CD14-positive monocyte (primary cell): ENCODE results near the gene ZFP14. TPM values are rescaled to one million over a fixed set of nuclear protein-coding genes. Genes with fewer than 3 reads are reported as not detected.

ENCODE experiments used
- DNase-seq, 3 donors: peaks; one replicate each; pipeline ENCODE4 v3.0.0-alpha.2; 2011 to 2022
- H2AFZ ChIP-seq: 2 replicates; pipeline ENCODE4 v1.6.0; 2012; ENCODE audit warnings: mild to moderate bottlenecking, low read depth, low read length, inconsistent platforms; ENCODE audit not compliant: insufficient read depth, poor library complexity, severe bottlenecking
- H3K27ac ChIP-seq, 2 donors: 1 replicate in 1 of 2; 2 replicates in 1 of 2; pipeline ENCODE4 v1.5.1; 2012 to 2013; ENCODE audit warnings: low read length in 2 of 2, control low read depth in 1 of 2, inconsistent platforms in 1 of 2, low read depth in 1 of 2, mild to moderate bottlenecking in 1 of 2
- H3K27me3 ChIP-seq, 2 donors: one replicate each; pipeline versions ENCODE4 v1.6.0 to v1.6.1; 2011 to 2013; ENCODE audit warnings: low read length in 2 of 2; ENCODE audit not compliant: control insufficient read depth in 2 of 2, insufficient read depth in 2 of 2
- H3K36me3 ChIP-seq, 2 donors: replicated peaks in 1 of 2; 1 replicate in 1 of 2; 2 replicates in 1 of 2; pipeline versions ENCODE4 v1.5.1 to v1.6.1; 2012 to 2013; ENCODE audit warnings: low read length in 2 of 2, control low read depth in 1 of 2, inconsistent platforms in 1 of 2, mild to moderate bottlenecking in 1 of 2; ENCODE audit not compliant: insufficient read depth in 2 of 2, control insufficient read depth in 1 of 2
- H3K4me1 ChIP-seq, 2 donors: 1 replicate in 1 of 2; 2 replicates in 1 of 2; pipeline versions ENCODE4 v1.5.1 to v1.6.1; 2012 to 2013; ENCODE audit warnings: low read length in 2 of 2, control low read depth in 1 of 2, inconsistent platforms in 1 of 2, mild to moderate bottlenecking in 1 of 2, moderate library complexity in 1 of 2; ENCODE audit not compliant: insufficient read depth in 2 of 2, control insufficient read depth in 1 of 2
- H3K4me2 ChIP-seq: replicated peaks from 2 replicates; pipeline ENCODE3; 2012; ENCODE audit warnings: low read length, moderate library complexity, mild to moderate bottlenecking; ENCODE audit not compliant: poor library complexity, severe bottlenecking; ENCODE audit errors: extremely low read depth
- H3K4me3 ChIP-seq, 3 experiments: fragments of 200-600 bp in 1 of 3; sonication (generic) in 1 of 3; replicated peaks in 1 of 3; 1 replicate in 2 of 3; 2 replicates in 1 of 3; pipeline ENCODE4 v1.5.1; 2011 to 2013; ENCODE audit warnings: low read length in 3 of 3, mild to moderate bottlenecking in 3 of 3, control low read depth in 2 of 3, low read depth in 2 of 3, inconsistent platforms in 1 of 3, moderate library complexity in 1 of 3
- H3K79me2 ChIP-seq: 2 replicates; pipeline ENCODE4 v1.6.0; 2012; ENCODE audit warnings: mild to moderate bottlenecking, control low read depth, inconsistent platforms, low read length, moderate library complexity; ENCODE audit not compliant: insufficient read depth
- H3K9ac ChIP-seq: 2 replicates; pipeline ENCODE4 v1.6.0; 2017; ENCODE audit warnings: low read length, mild to moderate bottlenecking; ENCODE audit not compliant: insufficient read depth, poor library complexity, severe bottlenecking
- H3K9me3 ChIP-seq, 2 donors: replicated peaks in 1 of 2; 1 replicate in 1 of 2; 2 replicates in 1 of 2; pipeline versions ENCODE4 v1.5.1 to v1.6.1; 2012 to 2013; ENCODE audit warnings: low read length in 2 of 2, control low read depth in 1 of 2; ENCODE audit not compliant: control insufficient read depth in 1 of 2, insufficient read depth in 1 of 2
- H4K20me1 ChIP-seq: 2 replicates; pipeline ENCODE4 v1.6.0; 2012; ENCODE audit warnings: mild to moderate bottlenecking, low read length, control low read depth, moderate library complexity; ENCODE audit not compliant: insufficient read depth
- H3K27ac Mint-ChIP-seq, 7 donors: one replicate each; pipeline ENCODE4 v1.8.0; 2020; ENCODE audit warnings: mild to moderate bottlenecking in 7 of 7, mixed read lengths in 7 of 7, moderate library complexity in 6 of 7, inconsistent platforms in 2 of 7
- H3K27me3 Mint-ChIP-seq, 3 donors: one replicate each; pipeline ENCODE4 v1.8.0; 2021 to 2022; ENCODE audit warnings: low read depth in 3 of 3, mild to moderate bottlenecking in 3 of 3, mixed read lengths in 3 of 3, moderate library complexity in 3 of 3, inconsistent platforms in 1 of 3
- H3K36me3 Mint-ChIP-seq, 2 donors: one replicate each; pipeline ENCODE4 v1.8.0; 2020; ENCODE audit warnings: mixed read lengths in 2 of 2, inconsistent platforms in 1 of 2, mild to moderate bottlenecking in 1 of 2
- H3K4me1 Mint-ChIP-seq: one replicate; pipeline ENCODE4 v1.8.0; 2020; ENCODE audit warnings: mild to moderate bottlenecking, mixed read lengths
- H3K4me3 Mint-ChIP-seq, 2 donors: one replicate each; pipeline ENCODE4 v1.8.0; 2020; ENCODE audit warnings: mild to moderate bottlenecking in 2 of 2, mixed read lengths in 2 of 2, moderate library complexity in 1 of 2
- H3K9me3 Mint-ChIP-seq, 7 donors: one replicate each; pipeline ENCODE4 v1.8.0; 2020 to 2022; ENCODE audit warnings: mixed read lengths in 7 of 7, mild to moderate bottlenecking in 6 of 7, moderate library complexity in 6 of 7, inconsistent platforms in 2 of 7
- CTCF ChIP-seq: fragments of 200-600 bp; IDR thresholded peaks from one replicate; pipeline ENCODE4 v1.8.0; 2022; ENCODE audit warnings: antibody characterized with exemption, mild to moderate bottlenecking
- WGBS: methylation state at CpG from one replicate; pipeline ENCODE4 v1.1.5; 2013; ENCODE audit warnings: missing lambda C conversion rate; ENCODE audit not compliant: insufficient coverage; 5-methylcytosine and 5-hydroxymethylcytosine counted together
- intact Hi-C, 2 donors: fragments of 100-400 bp; cut with micrococcal nuclease; formaldehyde crosslinking; loops; one replicate each; pipeline versions ENCODE4 v1.15.0 to v1.15.1; 2023
- polyA plus RNA-seq, 3 donors: library from polyadenylated mRNA; depleted of rRNA in 1 of 3; unstranded in 2 of 3; stranded (reverse) in 1 of 3; fragments of 300-500 nt in 2 of 3; fragments of >200 nt in 1 of 3; fragmentation: Illumina TruSeq in 2 of 3; gene quantifications; 1 replicate in 2 of 3; 2 replicates in 1 of 3; pipeline ENCODE4 v1.2.3, GENCODE V29; 2012 to 2021

The ZFP14 gene
- polyA plus RNA-seq, 3 donors: 0.72 to 1.9 (median 1.1) TPM

GRCh38 chr19:36398571-36398970 is 19.6 kb upstream of the ZFP14 start:
- 20% methylated on average over 1 of the region's 3 CpGs for WGBS
- peaks cover 0 to 69% of the 10 kb centered on the region in 2 donors for H3K36me3 ChIP-seq

GRCh38 chr19:36392916-36393673 is 14.1 kb upstream of the ZFP14 start:
- no peak overlapping the region for H3K4me3 Mint-ChIP-seq
- H3K27me3 Mint-ChIP-seq: peaks cover 0 to 4% (median 0%) of the 10 kb centered on the region in 3 donors
- H3K4me1 Mint-ChIP-seq: no peaks in the 10 kb centered on the region
- Histone ChIP-seq H4K20me1 (no peaks in the 10 kb centered on the region), H3K4me1 (no peaks in the 10 kb centered on the region), H3K36me3 (peaks cover 0 to 41% of the 10 kb centered on the region in 2 donors), H3K27me3 (no peaks in the 10 kb centered on the region), H3K27ac (no peak overlapping the region), H2AFZ (no peak overlapping the region), H3K4me3 (peak overlapping the region in 1 of 3 experiments; percentile 34), H3K9me3 (peaks cover 67 to 96% of the 10 kb centered on the region in 2 donors), H3K9ac (no peak overlapping the region), H3K79me2 (no peaks in the 10 kb centered on the region), H3K4me2 (no peak overlapping the region)
- DNase-seq: no peak
- peaks cover 45 to 91% (median 77%) of the 10 kb centered on the region in 7 donors for H3K9me3 Mint-ChIP-seq
- 97% methylated on average over 3 of the region's 11 CpGs for WGBS
- intact Hi-C loops: no loop called here
- no peak overlapping the region for H3K27ac Mint-ChIP-seq
- no peak for TF ChIP-seq CTCF
- H3K36me3 Mint-ChIP-seq: peaks cover 26 to 39% of the 10 kb centered on the region in 2 donors

More at GRCh38 chr19:36398571-36398970, 19.6 kb upstream of the ZFP14 start:
- H3K4me1 Mint-ChIP-seq: no peaks in the 10 kb centered on the region
- H3K4me3 ChIP-seq: no peak overlapping the region
- DNase-seq: no peak
- no peak overlapping the region for H3K4me3 Mint-ChIP-seq
- no peak overlapping the region for H3K4me2 ChIP-seq
- peaks cover 0 to 4% (median 0%) of the 10 kb centered on the region in 3 donors for H3K27me3 Mint-ChIP-seq
- H3K9me3 Mint-ChIP-seq: peaks cover 45 to 91% (median 70%) of the 10 kb centered on the region in 7 donors
- no peaks in the 10 kb centered on the region for H3K79me2 ChIP-seq
- no peaks in the 10 kb centered on the region for H3K27me3 ChIP-seq
- no peak overlapping the region for H3K27ac ChIP-seq
- TF ChIP-seq CTCF: no peak
- H3K4me1 ChIP-seq: no peaks in the 10 kb centered on the region
- peaks cover 67 to 90% of the 10 kb centered on the region in 2 donors for H3K9me3 ChIP-seq
- no peak overlapping the region for H3K9ac ChIP-seq
- H3K36me3 Mint-ChIP-seq: peaks cover 46 to 70% of the 10 kb centered on the region in 2 donors
- intact Hi-C loops: no loop called here
- H3K27ac Mint-ChIP-seq: no peak overlapping the region
- no peaks in the 10 kb centered on the region for H4K20me1 ChIP-seq
- no peak overlapping the region for H2AFZ ChIP-seq
